Activated CD8-positive, alpha-beta T cell treated with anti-CD3 and anti-CD28 coated beads for 36 hours (primary cell): Measurements from ENCODE around the gene CIITA. TPM values are rescaled to one million over a fixed set of nuclear protein-coding genes. Genes with fewer than 3 reads are reported as not detected.

ENCODE experiments used
- ATAC-seq: fragments of 200-7000 bp; cut with Tn5 transposase; one replicate; pipeline ENCODE4 v1.10.0; 2021; ENCODE audit warnings: mild to moderate bottlenecking, moderate library complexity
- CTCF ChIA-PET: fragments of 350-600 bp; sonication (Branson Sonifier 250); formaldehyde crosslinking; loops from one replicate; lab custom pipeline; 2021; ENCODE audit warnings: antibody characterized with exemption; lab: Charles Lee
- POLR2A ChIA-PET: fragments of 350-600 bp; sonication (Branson Sonifier 250); formaldehyde crosslinking; loops from one replicate; lab custom pipeline; 2021; ENCODE audit warnings: antibody characterized with exemption; lab: Charles Lee
- DNase-seq: peaks from one replicate; pipeline ENCODE4 v3.0.0-alpha.2; 2020
- H3K27ac Mint-ChIP-seq: one replicate; pipeline ENCODE4 v1.8.0; 2021; ENCODE audit warnings: mild to moderate bottlenecking, mixed read lengths
- H3K27me3 Mint-ChIP-seq: one replicate; pipeline ENCODE4 v1.8.0; 2021; ENCODE audit warnings: mixed read lengths
- H3K36me3 Mint-ChIP-seq: one replicate; pipeline ENCODE4 v1.8.0; 2021; ENCODE audit warnings: low read depth, mixed read lengths
- H3K4me1 Mint-ChIP-seq: one replicate; pipeline ENCODE4 v1.8.0; 2021; ENCODE audit warnings: low read depth, mixed read lengths
- H3K4me3 Mint-ChIP-seq: one replicate; pipeline ENCODE4 v1.8.0; 2021; ENCODE audit warnings: mild to moderate bottlenecking, moderate library complexity, mixed read lengths
- H3K9me3 Mint-ChIP-seq: one replicate; pipeline ENCODE4 v1.8.0; 2021; ENCODE audit warnings: mixed read lengths
- intact Hi-C: fragments of 100-400 bp; cut with micrococcal nuclease; formaldehyde crosslinking; loops from one replicate; pipeline ENCODE4 v1.10.0; 2022
- total RNA-seq, 2 experiments: library from RNA; stranded (reverse); gene quantifications; one replicate each; pipeline ENCODE4 v1.2.3, GENCODE V29; 2021
- TF ChIP-seq, protein P1 (sequence below): fragments of 200-600 bp; IDR thresholded peaks from one replicate; pipeline ENCODE4 v1.8.0; 2022; ENCODE audit warnings: antibody characterized with exemption, mild to moderate bottlenecking

The CIITA gene
- total RNA-seq, 2 experiments from 2014 or later = 4.4 to 5.3 TPM

GRCh38 chr16:10868596-10869469 is 8.2 kb upstream of the CIITA start:
- Mint-ChIP-seq H3K27ac (no peak overlapping the region), H3K4me1 (peaks cover 36% of the 10 kb centered on the region), H3K4me3 (no peak overlapping the region), H3K36me3 (no peaks in the 10 kb centered on the region), H3K9me3 (no peaks in the 10 kb centered on the region), H3K27me3 (peaks cover 15% of the 10 kb centered on the region)
- TF ChIP-seq, protein P1, sequence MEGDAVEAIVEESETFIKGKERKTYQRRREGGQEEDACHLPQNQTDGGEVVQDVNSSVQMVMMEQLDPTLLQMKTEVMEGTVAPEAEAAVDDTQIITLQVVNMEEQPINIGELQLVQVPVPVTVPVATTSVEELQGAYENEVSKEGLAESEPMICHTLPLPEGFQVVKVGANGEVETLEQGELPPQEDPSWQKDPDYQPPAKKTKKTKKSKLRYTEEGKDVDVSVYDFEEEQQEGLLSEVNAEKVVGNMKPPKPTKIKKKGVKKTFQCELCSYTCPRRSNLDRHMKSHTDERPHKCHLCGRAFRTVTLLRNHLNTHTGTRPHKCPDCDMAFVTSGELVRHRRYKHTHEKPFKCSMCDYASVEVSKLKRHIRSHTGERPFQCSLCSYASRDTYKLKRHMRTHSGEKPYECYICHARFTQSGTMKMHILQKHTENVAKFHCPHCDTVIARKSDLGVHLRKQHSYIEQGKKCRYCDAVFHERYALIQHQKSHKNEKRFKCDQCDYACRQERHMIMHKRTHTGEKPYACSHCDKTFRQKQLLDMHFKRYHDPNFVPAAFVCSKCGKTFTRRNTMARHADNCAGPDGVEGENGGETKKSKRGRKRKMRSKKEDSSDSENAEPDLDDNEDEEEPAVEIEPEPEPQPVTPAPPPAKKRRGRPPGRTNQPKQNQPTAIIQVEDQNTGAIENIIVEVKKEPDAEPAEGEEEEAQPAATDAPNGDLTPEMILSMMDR = no peak
- intact Hi-C loops = no loop called here
- DNase-seq (no peak), ATAC-seq (no peak)
- ChIA-PET CTCF (no interaction called here), POLR2A (no interaction called here)

GRCh38 chr16:10870137-10870776 is 6.7 kb upstream of the CIITA start:
- ATAC-seq = peak; percentile 68
- intact Hi-C loops = no loop called here
- ChIA-PET POLR2A (interaction anchor here (0.7 to 1.6 kb wide), 2 partner anchors 18 to 93 kb away, joined by 3 read pairs; no protein-coding TSS in a partner anchor), CTCF (interaction anchor here (0.9 kb wide), 1 partner anchor 62 kb away, joined by 3 read pairs; no protein-coding TSS in a partner anchor)
- TF ChIP-seq, protein P1 = no peak
- Mint-ChIP-seq H3K27me3 (peaks cover 18% of the 10 kb centered on the region), H3K36me3 (no peaks in the 10 kb centered on the region), H3K9me3 (no peaks in the 10 kb centered on the region), H3K4me3 (no peak overlapping the region), H3K27ac (peak overlapping the region; percentile 77), H3K4me1 (peaks cover 45% of the 10 kb centered on the region)
- peak; percentile 41 for DNase-seq

- H3K36me3 Mint-ChIP-seq = no peaks in the 10 kb centered on the region
- H3K9me3 Mint-ChIP-seq = no peaks in the 10 kb centered on the region
- ChIA-PET POLR2A (interaction anchor here (0.7 to 1.6 kb wide), 2 partner anchors 19 to 94 kb away, joined by 3 read pairs; no protein-coding TSS in a partner anchor), CTCF (interaction anchor here (0.6 to 0.9 kb wide), 2 partner anchors 48 to 62 kb away, joined by 3 read pairs; no protein-coding TSS in a partner anchor)
- intact Hi-C loops = no loop called here
- H3K27me3 Mint-ChIP-seq = peaks cover 21% of the 10 kb centered on the region
- ATAC-seq (peak; percentile 8), DNase-seq (no peak)
- H3K4me1 Mint-ChIP-seq = peaks cover 48% of the 10 kb centered on the region
- TF ChIP-seq, protein P1 = no peak
- peak overlapping the region; percentile 80 for H3K27ac Mint-ChIP-seq
- H3K4me3 Mint-ChIP-seq = peak overlapping the region; percentile 30
Observed at GRCh38 chr16:10870808-10871156, 6.2 kb upstream of the CIITA start.

GRCh38 chr16:10871157-10871991 is 5.6 kb upstream of the CIITA start:
- CTCF ChIA-PET = interaction anchor here (0.6 kb wide), 1 partner anchor 47 kb away, joined by 3 read pairs; no protein-coding TSS in a partner anchor
- TF ChIP-seq, protein P1 = no peak
- Mint-ChIP-seq H3K27ac (peak overlapping the region; percentile 80), H3K4me1 (peaks cover 52% of the 10 kb centered on the region), H3K36me3 (no peaks in the 10 kb centered on the region), H3K4me3 (peak overlapping the region; percentile 30), H3K9me3 (no peaks in the 10 kb centered on the region), H3K27me3 (peaks cover 24% of the 10 kb centered on the region)
- DNase-seq (peak; percentile 88), ATAC-seq (peak; percentile 82)
- intact Hi-C loops = no loop called here
- POLR2A ChIA-PET = interaction anchor here (0.8 to 1.6 kb wide), 4 partner anchors 10 to 70 kb away, joined by 3 to 4 read pairs (median 4); no protein-coding TSS in a partner anchor
